ENCODE results near the gene FOXO1.

Gene FOXO1

GRCh38 chr13:40580566-40581276, 85.7 kb downstream of the FOXO1 start:
- no peak for DNase-seq (ENCODE audit: low read depth, low spot score)

GRCh38 chr13:40579535-40579934, 86.9 kb downstream of the FOXO1 start:
- DNase-seq (ENCODE audit: low read depth, low spot score): no peak

GRCh38 chr13:40578055-40578454, 88.4 kb downstream of the FOXO1 start:
- DNase-seq (ENCODE audit: low read depth, low spot score): no peak

- no peak for DNase-seq (ENCODE audit: low read depth, low spot score)
Measured at GRCh38 chr13:40576369-40576768, 90.1 kb downstream of the FOXO1 start.

GRCh38 chr13:40572961-40573360, 93.5 kb downstream of the FOXO1 start:
- no peak for DNase-seq (ENCODE audit: low read depth, low spot score)

- no peak for DNase-seq (ENCODE audit: low read depth, low spot score)
Measured at GRCh38 chr13:40571338-40571963, 95.0 kb downstream of the FOXO1 start.

- DNase-seq (ENCODE audit: low read depth, low spot score): no peak
Measured at GRCh38 chr13:40570930-40571329, 95.5 kb downstream of the FOXO1 start.

- DNase-seq (ENCODE audit: low read depth, low spot score): no peak
Measured at GRCh38 chr13:40569024-40569350, 97.5 kb downstream of the FOXO1 start.

- DNase-seq (ENCODE audit: low read depth, low spot score): no peak
Measured at GRCh38 chr13:40568246-40569023, 98.0 kb downstream of the FOXO1 start.

GRCh38 chr13:40566811-40567210, 99.6 kb downstream of the FOXO1 start:
- no peak for DNase-seq (ENCODE audit: low read depth, low spot score)

- DNase-seq (ENCODE audit: low read depth, low spot score): no peak
Measured at GRCh38 chr13:40565282-40566148, 100.9 kb downstream of the FOXO1 start.

- DNase-seq (ENCODE audit: low read depth, low spot score): no peak
Measured at GRCh38 chr13:40564342-40565001, 102.0 kb downstream of the FOXO1 start.

GRCh38 chr13:40563350-40564125, 102.9 kb downstream of the FOXO1 start:
- no peak for DNase-seq (ENCODE audit: low read depth, low spot score)

GRCh38 chr13:40562975-40563349, 103.5 kb downstream of the FOXO1 start:
- DNase-seq (ENCODE audit: low read depth, low spot score): no peak

- DNase-seq (ENCODE audit: low read depth, low spot score): no peak
Measured at GRCh38 chr13:40559915-40560314, 106.5 kb downstream of the FOXO1 start.

GRCh38 chr13:40558656-40559055, 107.8 kb downstream of the FOXO1 start:
- DNase-seq (ENCODE audit: low read depth, low spot score): no peak

- DNase-seq (ENCODE audit: low read depth, low spot score): no peak
Measured at GRCh38 chr13:40556453-40556852, 110.0 kb downstream of the FOXO1 start.

GRCh38 chr13:40553356-40553755, 113.1 kb downstream of the FOXO1 start:
- no peak for DNase-seq (ENCODE audit: low read depth, low spot score)

- DNase-seq (ENCODE audit: low read depth, low spot score): no peak
Measured at GRCh38 chr13:40552895-40553294, 113.5 kb downstream of the FOXO1 start.

- DNase-seq (ENCODE audit: low read depth, low spot score): no peak
Measured at GRCh38 chr13:40550130-40550529, 116.3 kb downstream of the FOXO1 start.
